Activated CD4-positive, CD25-positive, alpha-beta regulatory T cell treated with anti-CD3 and anti-CD28 coated beads, Interleukin-2, amount 50 U/mL, for 72 hours (primary cell): ENCODE data around the gene HCRTR2.
"Not testable (repeated sequence)": the region's sequence is repeated elsewhere in the genome, so short reads cannot be mapped to it uniquely, and the experiment has no call there.

Source experiments
- DNase-seq: peaks from one replicate; pipeline ENCODE4 v3.0.0; 2021

HCRTR2 gene

DNA sequence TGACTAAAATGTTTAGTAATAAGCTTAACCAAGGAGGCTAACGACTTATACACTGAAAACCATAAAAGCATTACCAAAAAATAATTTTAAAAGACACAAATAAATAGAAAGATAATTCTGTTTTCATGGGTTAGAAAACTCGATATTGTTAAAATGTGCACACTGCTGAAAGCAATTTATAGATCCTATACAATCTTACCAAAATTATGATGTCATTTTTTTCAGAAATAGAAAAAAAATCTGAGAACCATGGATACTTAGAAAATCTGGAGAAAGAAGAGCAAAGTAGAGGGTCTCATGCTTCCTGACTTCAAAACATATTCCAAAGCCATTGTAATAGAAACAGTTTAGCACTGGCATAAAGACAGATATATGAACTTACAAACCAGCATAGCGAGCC, 46.6 kb downstream of the HCRTR2 start:
- DNase-seq: no peak

DNA sequence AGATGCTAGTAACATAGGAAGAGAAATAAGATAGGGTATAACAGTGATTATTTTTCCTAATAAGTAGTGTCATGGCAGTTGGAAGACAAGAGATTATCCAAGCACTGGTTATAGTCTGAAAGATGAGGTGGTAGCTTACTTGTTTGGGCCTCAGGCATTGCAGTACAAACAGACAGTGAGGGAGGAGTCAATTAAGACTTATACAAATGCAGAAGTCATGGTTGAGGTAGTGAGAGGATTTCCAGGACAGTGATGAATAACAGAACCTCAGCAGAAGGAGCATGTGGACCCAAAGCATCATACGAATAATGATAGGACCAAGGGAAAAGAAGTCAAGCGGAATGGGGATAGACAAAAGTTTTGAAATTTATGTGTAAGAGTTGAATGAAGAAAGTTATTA, 53.5 kb downstream of the HCRTR2 start:
- DNase-seq: no peak

- DNase-seq: no peak
Measured at GRCh38 chr6:55239099-55239498, 64.8 kb downstream of the HCRTR2 start.

DNA sequence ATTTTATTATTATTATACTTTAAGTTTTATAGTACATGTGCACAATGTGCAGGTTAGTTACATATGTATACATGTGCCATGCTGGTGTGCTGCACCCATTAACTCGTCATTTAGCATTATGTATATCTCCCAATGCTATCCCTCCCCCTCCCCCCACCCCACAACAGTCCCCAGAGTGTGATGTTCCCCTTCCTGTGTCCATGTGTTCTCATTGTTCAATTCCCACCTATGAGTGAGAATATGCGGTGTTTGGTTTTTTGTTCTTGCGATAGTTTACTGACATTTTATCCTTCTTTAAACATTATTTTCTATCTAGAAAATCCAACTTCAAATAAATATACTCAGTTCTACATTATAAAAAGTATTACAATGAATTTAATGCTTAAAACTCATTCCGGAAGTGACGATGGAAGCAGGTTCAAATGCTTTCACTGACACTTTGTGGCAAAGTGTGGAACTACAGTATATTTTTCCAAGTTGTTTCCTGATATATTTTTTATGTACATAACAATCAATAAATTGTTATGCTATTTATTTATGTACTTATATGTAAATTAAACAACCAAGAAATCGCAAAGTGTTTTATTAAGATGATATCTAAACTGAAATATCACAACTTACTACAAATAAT, 66.8 kb downstream of the HCRTR2 start:
- DNase-seq: not testable (repeated sequence)

- DNase-seq: no peak
Measured at GRCh38 chr6:55250400-55250799, 76.1 kb downstream of the HCRTR2 start.

GRCh38 chr6:55255113-55255512, 80.8 kb downstream of the HCRTR2 start:
- no peak for DNase-seq

DNA sequence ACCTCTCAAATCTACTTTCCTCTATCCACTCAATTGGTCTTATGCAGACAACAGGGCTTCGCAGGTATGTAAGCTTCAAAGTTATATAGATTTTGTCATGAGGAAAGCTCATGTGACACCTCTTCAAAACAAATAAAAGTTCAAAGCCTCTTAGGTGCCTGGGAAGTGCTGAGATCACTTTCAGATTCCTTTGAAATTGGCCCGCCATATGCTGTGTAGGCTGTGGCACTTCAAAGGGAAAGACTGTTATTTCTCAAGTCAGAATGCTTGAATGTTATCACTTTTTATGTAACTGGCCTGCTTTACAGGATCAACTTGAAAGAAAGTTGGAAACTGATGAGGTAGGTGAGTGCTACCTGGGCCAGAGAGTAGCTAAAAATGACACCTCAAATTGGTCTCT, 85.9 kb downstream of the HCRTR2 start:
- no peak for DNase-seq

- DNase-seq: no peak
Measured at GRCh38 chr6:55265409-55266114, 91.2 kb downstream of the HCRTR2 start.

DNA sequence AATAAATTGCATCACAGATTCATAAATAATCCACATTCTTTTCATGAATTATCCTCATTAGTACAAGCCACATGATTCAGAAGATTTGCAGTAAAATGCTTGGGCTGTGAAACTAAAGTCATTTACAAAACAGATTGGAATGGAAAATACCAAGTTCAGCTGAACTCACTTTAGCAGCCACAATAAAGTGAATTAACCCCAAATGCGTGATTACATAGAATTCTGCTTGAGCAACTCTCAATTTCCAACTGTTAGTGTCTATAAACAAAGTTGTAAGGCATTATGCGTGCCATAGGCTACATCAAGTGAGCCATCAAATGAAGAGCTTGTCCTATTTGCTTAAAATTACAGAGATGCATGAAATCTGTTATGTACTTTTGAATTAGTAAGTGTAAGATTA, 92.6 kb downstream of the HCRTR2 start:
- no peak for DNase-seq

- DNase-seq: no peak
Measured at GRCh38 chr6:55276745-55277530, 102.6 kb downstream of the HCRTR2 start.

GRCh38 chr6:55277646-55278045, 103.3 kb downstream of the HCRTR2 start:
- no peak for DNase-seq

DNA sequence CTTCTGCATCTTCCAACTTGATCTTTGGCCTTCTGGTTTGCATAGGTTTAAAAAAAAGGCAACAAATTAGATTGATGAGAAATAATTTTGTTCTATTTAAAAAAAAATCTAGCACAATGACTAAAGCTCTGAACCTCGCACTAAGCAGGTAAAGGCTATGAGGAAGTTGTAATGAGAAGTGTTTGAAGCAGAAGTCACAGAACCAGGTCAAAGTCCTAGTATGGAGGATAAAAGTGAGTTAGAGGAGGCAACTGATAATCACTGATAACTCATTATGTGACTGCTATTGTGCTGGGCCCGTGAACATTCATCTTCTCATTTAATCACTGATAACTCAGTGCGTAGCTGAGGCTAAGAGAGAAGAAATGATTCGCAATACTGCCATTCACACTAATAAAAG, 106.9 kb downstream of the HCRTR2 start:
- no peak for DNase-seq

DNA sequence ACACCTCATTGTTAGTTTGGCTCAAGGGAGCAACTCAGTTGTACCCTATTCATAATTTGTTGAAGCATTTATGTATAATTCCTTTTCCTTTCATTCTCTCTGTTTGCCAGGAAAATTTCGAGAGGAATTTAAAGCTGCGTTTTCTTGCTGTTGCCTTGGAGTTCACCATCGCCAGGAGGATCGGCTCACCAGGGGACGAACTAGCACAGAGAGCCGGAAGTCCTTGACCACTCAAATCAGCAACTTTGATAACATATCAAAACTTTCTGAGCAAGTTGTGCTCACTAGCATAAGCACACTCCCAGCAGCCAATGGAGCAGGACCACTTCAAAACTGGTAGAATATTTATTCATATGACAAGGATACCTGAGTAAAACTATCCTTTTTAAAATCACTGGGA, 107.8 kb downstream of the HCRTR2 start:
- no peak for DNase-seq

DNA sequence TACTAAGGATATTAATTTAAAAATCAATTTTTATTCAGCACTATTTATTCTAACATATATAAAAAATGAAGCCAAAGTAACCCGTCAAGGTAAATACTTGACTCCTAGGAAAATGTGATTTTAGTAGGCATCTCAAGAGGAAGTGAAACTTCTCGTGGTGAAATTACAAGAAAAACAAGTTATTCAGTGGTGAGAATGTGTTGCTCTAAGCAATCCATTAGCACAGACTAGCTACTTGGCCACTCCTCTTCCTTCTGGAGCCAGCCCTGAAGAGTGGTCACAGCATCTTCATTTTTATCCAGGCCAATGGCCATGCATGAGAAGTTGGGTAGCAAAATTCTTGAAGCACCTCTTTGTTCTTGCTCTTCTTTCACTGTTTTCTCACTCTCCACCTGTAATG, 112.5 kb downstream of the HCRTR2 start:
- no peak for DNase-seq

DNA sequence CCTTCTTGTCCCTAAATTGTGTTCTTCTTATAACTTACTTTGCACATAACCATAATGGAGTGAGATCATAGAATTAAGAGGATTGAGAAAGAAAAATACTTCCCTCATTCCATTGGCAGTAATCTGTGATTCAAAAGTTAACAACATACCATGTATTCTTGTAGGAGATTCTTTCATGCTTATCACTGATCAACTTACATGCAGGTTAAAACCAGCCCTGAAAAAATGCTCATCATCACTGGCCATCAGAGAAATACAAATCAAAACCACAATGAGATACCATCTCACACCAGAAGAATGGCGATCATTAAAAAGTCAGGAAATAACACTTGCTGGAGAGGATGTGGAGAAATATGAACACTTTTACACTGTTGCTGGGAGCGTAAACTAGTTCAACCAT, 116.4 kb downstream of the HCRTR2 start:
- DNase-seq: no peak

GRCh38 chr6:55293116-55293515, 118.8 kb downstream of the HCRTR2 start:
- DNase-seq: no peak

- DNase-seq: not testable (repeated sequence)
Measured at GRCh38 chr6:55297214-55297613, 122.9 kb downstream of the HCRTR2 start.

- no peak for DNase-seq
Measured at GRCh38 chr6:55299286-55299985, 125.1 kb downstream of the HCRTR2 start.

GRCh38 chr6:55304747-55305146, 130.4 kb downstream of the HCRTR2 start:
- DNase-seq: no peak

DNA sequence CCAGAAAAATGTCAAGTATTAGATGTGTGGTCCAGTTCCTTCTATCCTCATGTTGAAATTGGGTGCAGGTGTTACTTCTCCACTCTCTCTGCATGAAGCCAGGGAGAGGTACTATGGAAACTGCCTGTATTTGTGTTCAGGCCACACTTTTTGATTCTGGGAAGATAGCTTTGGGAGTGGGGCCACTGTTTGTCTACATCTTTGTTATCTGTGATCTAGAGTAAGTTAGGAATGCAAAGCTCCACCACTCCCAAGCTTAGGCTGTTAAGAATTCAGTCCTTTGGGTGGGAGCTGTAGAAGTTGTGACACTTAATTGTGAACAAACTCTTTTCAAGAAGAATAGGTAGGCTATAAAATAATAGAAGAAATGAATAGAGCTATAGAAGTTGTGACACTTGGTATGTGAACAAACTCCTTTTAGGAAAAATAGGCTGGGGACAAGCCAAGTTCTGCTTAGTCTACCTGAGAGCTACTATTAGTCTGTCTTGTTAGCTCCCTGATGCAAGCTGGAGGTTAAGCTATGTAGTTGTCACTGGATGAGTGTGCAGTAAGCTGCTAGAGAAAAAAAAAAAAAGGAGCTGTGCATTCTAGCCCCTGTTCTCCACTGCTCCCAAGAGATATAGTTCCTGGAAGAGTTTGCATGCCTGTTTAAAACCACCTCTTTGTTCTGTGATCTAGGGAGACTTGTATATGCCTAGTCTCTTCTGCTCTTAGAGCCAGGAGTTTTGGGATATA, 145.8 kb downstream of the HCRTR2 start:
- no peak for DNase-seq

DNA sequence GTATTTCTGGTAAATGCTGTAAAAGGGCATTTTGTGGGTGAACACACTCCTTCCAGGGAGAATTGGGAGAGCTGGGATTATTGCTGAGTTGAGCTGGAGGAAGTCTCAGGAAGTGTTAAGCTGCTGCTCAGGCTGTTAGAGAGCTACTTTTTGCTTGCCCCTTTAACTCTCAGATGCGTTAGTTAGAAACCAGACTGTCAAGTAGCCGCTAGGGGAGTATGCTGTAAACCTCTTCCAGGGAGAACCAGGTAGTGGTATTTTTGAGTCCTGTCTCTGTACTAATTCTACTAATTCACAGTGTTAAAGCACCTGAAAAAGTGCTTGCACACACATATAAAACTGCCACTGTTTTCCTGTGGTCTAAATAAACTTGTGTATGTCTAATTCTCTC, 146.4 kb downstream of the HCRTR2 start:
- DNase-seq: no peak

- no peak for DNase-seq
Measured at GRCh38 chr6:55327169-55327568, 152.9 kb downstream of the HCRTR2 start, which contains the start of gene GFRAL. Gene GFRAL (plus strand): TSS chr6:55327469. CDS start chr6:55327555, 86 bp downstream.
